HepG2 (cell line): ENCODE data around the gene BOD1. TPM values are rescaled to one million over a fixed set of nuclear protein-coding genes. Genes with fewer than 3 reads are reported as not detected.

Source experiments
- ATAC-seq: fragments of 200-7000 bp; cut with Tn5 transposase; 3 replicates; pipeline ENCODE4 v1.9.1; 2020; ENCODE audit warnings: mild to moderate bottlenecking, moderate library complexity
- BruUV-seq: library from RNA; stranded (reverse); fragments of 400-500 nt; replicated peaks from 2 replicates; lab custom pipeline; 2021; lab: Mats Ljungman, UMichigan
- CTCF ChIA-PET: fragments of 300-600 bp; formaldehyde crosslinking; extraction: SDS; loops from one replicate; lab custom pipeline; 2021; ENCODE audit warnings: low total read pairs, inconsistent platforms, low intra/inter-chr PET ratio; lab: Yijun Ruan, JAX
- POLR2A ChIA-PET: fragments of 350-600 bp; sonication (Branson Sonifier 250); formaldehyde crosslinking; loops from one replicate; lab custom pipeline; 2020; ENCODE audit warnings: antibody characterized with exemption, inconsistent platforms; lab: Yijun Ruan, JAX
- DNase-seq: peaks from one replicate; pipeline ENCODE4 v3.0.0-alpha.2; 2015; ENCODE audit warnings: low spot score
- FAIRE-seq: peaks from 3 replicates; lab custom pipeline; 2011; peaks lifted over from hg19 to GRCh38; lab: Jason Lieb, UNC
- H2AFZ ChIP-seq: one replicate; pipeline ENCODE4 v1.6.1; 2011; ENCODE audit warnings: low read length, inconsistent platforms
- H3K27ac ChIP-seq: fragments of 300-600 bp; 3 replicates; pipeline ENCODE4 v1.8.0; 2011; ENCODE audit warnings: mixed run types, mild to moderate bottlenecking, mixed read lengths, low read length, inconsistent platforms; ENCODE audit not compliant: insufficient read depth; ENCODE audit errors: extremely low read length
- H3K27me3 ChIP-seq, 2 experiments: fragments of 200-600 bp in 1 of 2; 2 replicates in 1 of 2; 3 replicates in 1 of 2; pipeline versions ENCODE4 v1.6.0 to v1.8.0; 2011; ENCODE audit warnings: low read length in 2 of 2, mild to moderate bottlenecking in 2 of 2, moderate library complexity in 2 of 2, inconsistent platforms in 1 of 2; ENCODE audit not compliant: insufficient read depth in 2 of 2, control insufficient read depth in 1 of 2
- H3K36me3 ChIP-seq, 2 experiments: fragments of 200-600 bp in 1 of 2; replicated peaks in 1 of 2; 2 replicates in 1 of 2; 3 replicates in 1 of 2; pipeline versions ENCODE4 v1.5.1 to v1.8.0; 2011; ENCODE audit warnings: low read length in 2 of 2, inconsistent platforms in 1 of 2; ENCODE audit not compliant: insufficient read depth in 2 of 2, control insufficient read depth in 1 of 2
- H3K4me1 ChIP-seq: 2 replicates; pipeline ENCODE4 v1.5.1; 2012; ENCODE audit warnings: low read length, inconsistent platforms; ENCODE audit not compliant: insufficient read depth
- H3K4me2 ChIP-seq: 2 replicates; pipeline ENCODE4 v1.6.0; 2011; ENCODE audit warnings: low read depth, low read length, inconsistent platforms
- H3K4me3 ChIP-seq, 3 experiments: fragments of 200-600 bp in 1 of 3; sonication (generic), shearing (Covaris generic) in 1 of 3; replicated peaks in 1 of 3; 2 replicates each; pipeline ENCODE4 v1.5.1; 2011 to 2016; ENCODE audit warnings: low read length in 3 of 3, inconsistent platforms in 2 of 3, low read depth in 2 of 3, mild to moderate bottlenecking in 2 of 3, control low read depth in 1 of 3, mixed read lengths in 1 of 3; ENCODE audit not compliant: insufficient read depth in 1 of 3
- H3K79me2 ChIP-seq: one replicate; pipeline ENCODE4 v1.6.1; 2011; ENCODE audit warnings: low read length, inconsistent platforms; ENCODE audit not compliant: insufficient read depth
- H3K9ac ChIP-seq: 2 replicates; pipeline ENCODE4 v1.6.0; 2011; ENCODE audit warnings: mild to moderate bottlenecking, low read depth, low read length, inconsistent platforms; ENCODE audit not compliant: insufficient read depth
- H3K9me3 ChIP-seq: 2 replicates; pipeline ENCODE4 v1.5.1; 2012; ENCODE audit warnings: mild to moderate bottlenecking, low read length
- H4K20me1 ChIP-seq: 2 replicates; pipeline ENCODE4 v1.6.0; 2011; ENCODE audit warnings: inconsistent platforms, mild to moderate bottlenecking, low read length, moderate library complexity; ENCODE audit not compliant: insufficient read depth
- ARNTL ChIP-seq: sonication (generic); formaldehyde crosslinking; IDR thresholded peaks from 2 replicates; pipeline ENCODE4 v1.4.0; 2020; ENCODE audit warnings: mild to moderate bottlenecking, missing genetic modification reagents
- HMG20B ChIP-seq: conservative IDR thresholded peaks from 2 replicates; pipeline ENCODE4 v1.6.1; 2016; ENCODE audit warnings: missing genetic modification reagents, missing compliant biosample characterization
- MYC ChIP-seq: sonication (generic); formaldehyde crosslinking; IDR thresholded peaks from 2 replicates; pipeline ENCODE4 v1.9.0; 2021; ENCODE audit warnings: missing genetic modification reagents, borderline replicate concordance
- ZNF101 ChIP-seq: sonication (generic); formaldehyde crosslinking; IDR thresholded peaks from 2 replicates; pipeline ENCODE4 v1.4.0; 2020; ENCODE audit warnings: mild to moderate bottlenecking, low read depth, missing genetic modification reagents, borderline replicate concordance
- ZNF205 ChIP-seq: IDR thresholded peaks from 2 replicates; pipeline ENCODE4 v1.6.1; 2018; ENCODE audit warnings: missing biosample characterization, missing genetic modification reagents
- ZNF274 ChIP-seq: sonication (generic); formaldehyde crosslinking; IDR thresholded peaks from 2 replicates; pipeline ENCODE4 v1.5.1; 2020; ENCODE audit warnings: mild to moderate bottlenecking, missing genetic modification reagents
- ZNF44 ChIP-seq: sonication (generic); formaldehyde crosslinking; IDR thresholded peaks from 2 replicates; pipeline ENCODE4 v1.5.1; 2020; ENCODE audit warnings: mild to moderate bottlenecking, missing genetic modification reagents
- ZNF567 ChIP-seq: sonication (generic); formaldehyde crosslinking; IDR thresholded peaks from 2 replicates; pipeline ENCODE4 v1.8.1; 2023; ENCODE audit warnings: mild to moderate bottlenecking, missing genetic modification reagents, borderline replicate concordance
- ZSCAN25 ChIP-seq: sonication (generic); formaldehyde crosslinking; IDR thresholded peaks from 2 replicates; pipeline ENCODE4 v1.8.0; 2022; ENCODE audit warnings: mild to moderate bottlenecking, missing genetic modification reagents
- WGBS: methylation state at CpG from one replicate; pipeline ENCODE4 v1.1.6; 2017; ENCODE audit warnings: low lambda C conversion rate; 5-methylcytosine and 5-hydroxymethylcytosine counted together
- in situ Hi-C: cut with HindIII; loops from 2 replicates; pipeline ENCODE4 v1.10.0; 2017; ENCODE audit warnings: low pct_unique_long_range_greater_than_20kb; ENCODE audit not compliant: extremely low pct_ligation_motif_present
- intact Hi-C: fragments of 100-400 bp; cut with micrococcal nuclease; formaldehyde crosslinking; loops from one replicate; pipeline ENCODE4 v1.10.0; 2022; ENCODE audit not compliant: unreplicated experiment
- polyA plus RNA-seq, 8 experiments: library from polyadenylated mRNA; depleted of rRNA in 3 of 8; stranded (reverse) in 7 of 8; unstranded in 1 of 8; fragments of >200 nt; fragmentation: Illumina TruSeq in 4 of 8; extraction: Trizol in 4 of 8; gene quantifications; 2 replicates each; pipeline versions ENCODE4 v1.2.1 to v1.2.3, GENCODE V29; 2011 to 2016; ENCODE audit warnings: low read depth in 4 of 8, missing spikeins in 1 of 8, mixed read lengths in 1 of 8; ENCODE audit not compliant: insufficient read depth in 1 of 8
- total RNA-seq, 5 experiments: library from RNA; depleted of rRNA; stranded (reverse); fragments of >200 nt; fragmentation: Illumina TruSeq; extraction: Trizol; gene quantifications; 2 replicates each; pipeline ENCODE4 v1.2.3, GENCODE V29; 2016; ENCODE audit warnings: low read depth in 1 of 5
- TF ChIP-seq, protein P1 (sequence below): sonication (generic); formaldehyde crosslinking; IDR thresholded peaks from 2 replicates; pipeline ENCODE4 v1.8.1; 2023; ENCODE audit warnings: mild to moderate bottlenecking, moderate library complexity, missing genetic modification reagents
- TF ChIP-seq, protein P2 (sequence below): sonication (generic); formaldehyde crosslinking; IDR thresholded peaks from 2 replicates; pipeline ENCODE4 v1.5.0; 2020; ENCODE audit warnings: missing genetic modification reagents
- TF ChIP-seq, protein P3 (sequence below): sonication (generic); formaldehyde crosslinking; IDR thresholded peaks from 2 replicates; pipeline ENCODE4 v1.5.0; 2020; ENCODE audit warnings: mild to moderate bottlenecking, low read depth, missing genetic modification reagents, borderline replicate concordance

Gene BOD1
- total and polyA plus RNA-seq, 2 of the 13 experiments (the other 11 are each of a cell fraction or from before 2014, with no cell fraction given): 81.5 to 103 TPM

DNA sequence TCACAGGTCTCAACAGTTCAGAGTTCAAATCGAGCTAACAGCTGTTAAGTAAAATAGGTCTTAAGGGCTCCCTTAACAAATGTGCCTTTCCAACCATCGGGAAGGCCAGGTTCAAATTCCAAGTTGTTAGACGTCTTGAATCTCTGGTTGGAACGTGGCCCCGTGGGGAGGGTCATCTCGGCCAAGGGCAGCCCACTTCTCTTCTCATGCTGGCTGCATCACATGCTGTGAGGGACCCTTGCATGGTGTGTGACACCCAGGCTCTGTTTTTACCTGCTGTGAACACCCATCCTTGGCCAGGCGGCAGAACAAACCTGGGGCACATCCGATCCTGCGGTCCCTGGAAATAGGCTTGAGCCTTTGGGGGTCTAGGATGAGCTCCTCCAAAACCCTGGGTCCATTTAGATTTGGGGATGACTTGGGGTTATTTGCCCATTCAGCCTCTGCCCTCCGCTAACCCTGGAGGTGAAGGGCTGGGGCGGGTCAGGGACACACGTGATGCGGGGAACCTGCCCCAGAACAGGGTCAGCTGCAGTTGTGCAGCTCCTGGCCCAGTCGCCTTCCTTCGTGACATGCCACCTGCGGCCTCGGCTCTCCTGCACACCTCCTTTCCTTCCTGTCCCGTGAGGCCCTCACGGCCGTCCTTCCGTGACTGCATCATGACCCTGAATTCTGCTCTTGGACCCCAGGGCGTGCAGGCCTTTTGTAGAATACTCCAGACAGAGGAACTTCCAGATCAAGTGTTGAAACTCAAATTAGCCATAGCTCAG lies 45.9 kb downstream of the BOD1 start:
- Histone ChIP-seq H3K4me3 (no peak overlapping the region), H3K79me2 (no peaks in the 10 kb centered on the region), H3K27ac (no peak overlapping the region), H3K36me3 (no peaks in the 10 kb centered on the region), H3K4me1 (no peaks in the 10 kb centered on the region), H3K9me3 (no peaks in the 10 kb centered on the region), H3K9ac (no peak overlapping the region), H3K27me3 (peaks cover 0 to 27% of the 10 kb centered on the region in 2 experiments; a peak in 3 of 5 replicates), H3K4me2 (no peak overlapping the region), H2AFZ (no peak overlapping the region), H4K20me1 (no peaks in the 10 kb centered on the region)
- ChIA-PET CTCF (no interaction called here), POLR2A (no interaction called here)
- DNase-seq (no peak), FAIRE-seq (no peak), ATAC-seq (no peak)
- intact Hi-C loops: loop anchor here (5.0 to 10.0 kb wide), 3 partner anchors 116 to 412 kb away; no protein-coding TSS in a partner anchor
- in situ Hi-C loops: loop anchor here (25.0 kb wide), 1 partner anchor 583 kb away; the partner anchor contains the start of gene ATP6V0E1
- no TSS peak for BruUV-seq
- no peak for TF ChIP-seq ZNF205
- TF ChIP-seq ZSCAN25 (CRISPR knock-in tag): no peak
- TF ChIP-seq, protein P1, sequence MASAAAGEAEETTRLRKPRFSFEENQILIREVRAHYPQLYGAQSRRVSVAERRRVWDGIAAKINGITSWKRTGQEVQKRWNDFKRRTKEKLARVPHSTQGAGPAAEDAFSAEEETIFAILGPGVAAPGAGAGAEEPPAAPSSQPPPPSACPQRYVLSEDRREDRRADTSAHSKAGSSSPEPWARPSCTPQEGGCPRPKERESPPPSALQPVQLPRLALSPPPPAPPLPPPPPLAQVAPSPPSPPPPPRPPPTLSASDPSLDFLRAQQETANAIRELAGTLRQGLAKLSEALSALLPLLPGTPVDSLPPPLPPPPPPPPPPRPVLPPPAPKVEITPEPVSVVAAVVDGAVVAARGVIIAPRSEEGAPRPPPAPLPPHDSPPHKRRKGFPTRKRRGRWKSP: no peak
- 32% methylated on average over 14 of the region's 22 CpGs for WGBS

DNA sequence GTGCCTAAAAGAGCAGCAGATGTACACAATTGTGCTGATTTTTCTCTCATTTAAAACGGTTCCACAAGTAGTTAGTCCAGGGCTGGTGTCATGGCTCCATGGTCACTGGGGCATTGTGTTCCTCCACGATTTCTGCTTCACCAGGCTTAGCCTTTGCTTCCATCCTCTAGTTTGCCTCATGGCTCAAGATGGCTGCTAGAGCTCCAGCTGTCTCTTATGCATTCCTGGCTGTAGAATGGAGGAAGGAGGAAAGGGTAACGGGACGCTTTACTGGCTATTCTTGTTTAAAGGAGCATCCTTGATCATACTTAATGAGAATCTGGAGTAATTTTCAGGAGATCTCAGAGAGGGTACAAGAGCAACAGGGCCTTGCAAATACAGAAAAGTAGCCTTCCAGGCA lies 47.7 kb downstream of the BOD1 start:
- intact Hi-C loops: no loop called here
- CTCF ChIA-PET: no interaction called here

More for the DNA sequence above, 47.7 kb downstream of the BOD1 start:
- H3K79me2 ChIP-seq: no peaks in the 10 kb centered on the region
- H3K27me3 ChIP-seq: peaks cover 0 to 19% of the 10 kb centered on the region in 2 experiments; a peak in 2 of 5 replicates
- no peak overlapping the region for H2AFZ ChIP-seq
- BruUV-seq: no TSS peak
- H3K9me3 ChIP-seq: no peaks in the 10 kb centered on the region
- DNase-seq (no peak), FAIRE-seq (no peak), ATAC-seq (no peak)
- H3K36me3 ChIP-seq: no peaks in the 10 kb centered on the region
- no peak overlapping the region for H3K9ac ChIP-seq
- in situ Hi-C loops: loop anchor here (25.0 kb wide), 1 partner anchor 581 kb away; the partner anchor contains the start of gene ATP6V0E1
- POLR2A ChIA-PET: no interaction called here
- no peak overlapping the region for H3K4me3 ChIP-seq
- no peak overlapping the region for H3K4me2 ChIP-seq
- H3K27ac ChIP-seq: no peak overlapping the region
- no peaks in the 10 kb centered on the region for H3K4me1 ChIP-seq
- TF ChIP-seq ZNF44 (CRISPR knock-in tag): no peak
- no peak for TF ChIP-seq MYC (CRISPR knock-in tag)
- no peak for TF ChIP-seq ZNF567 (CRISPR knock-in tag)
- no peak for TF ChIP-seq ZNF274
- TF ChIP-seq HMG20B: no peak
- TF ChIP-seq, protein P2, sequence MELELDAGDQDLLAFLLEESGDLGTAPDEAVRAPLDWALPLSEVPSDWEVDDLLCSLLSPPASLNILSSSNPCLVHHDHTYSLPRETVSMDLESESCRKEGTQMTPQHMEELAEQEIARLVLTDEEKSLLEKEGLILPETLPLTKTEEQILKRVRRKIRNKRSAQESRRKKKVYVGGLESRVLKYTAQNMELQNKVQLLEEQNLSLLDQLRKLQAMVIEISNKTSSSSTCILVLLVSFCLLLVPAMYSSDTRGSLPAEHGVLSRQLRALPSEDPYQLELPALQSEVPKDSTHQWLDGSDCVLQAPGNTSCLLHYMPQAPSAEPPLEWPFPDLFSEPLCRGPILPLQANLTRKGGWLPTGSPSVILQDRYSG (CRISPR knock-in tag): no peak
- no peak for TF ChIP-seq ARNTL
- TF ChIP-seq ZNF101: no peak
- TF ChIP-seq, protein P3, sequence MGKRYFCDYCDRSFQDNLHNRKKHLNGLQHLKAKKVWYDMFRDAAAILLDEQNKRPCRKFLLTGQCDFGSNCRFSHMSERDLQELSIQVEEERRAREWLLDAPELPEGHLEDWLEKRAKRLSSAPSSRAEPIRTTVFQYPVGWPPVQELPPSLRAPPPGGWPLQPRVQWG: no peak
- WGBS: 41% methylated on average over 4 of the region's 4 CpGs
- no peaks in the 10 kb centered on the region for H4K20me1 ChIP-seq
